PC-9 (cell line): ENCODE results near the gene FYN. TPM values are rescaled to one million over a fixed set of nuclear protein-coding genes. Genes with fewer than 3 reads are reported as not detected.

Experiments
- BruUV-seq: library from RNA; stranded (reverse); fragments of 400-500 nt; replicated peaks from 2 replicates; lab custom pipeline; 2021; lab: Mats Ljungman, UMichigan
- CTCF ChIA-PET: fragments of 300-600 bp; sonication (Branson Sonifier 250); formaldehyde crosslinking; loops from one replicate; lab custom pipeline; 2022; ENCODE audit warnings: antibody characterized with exemption; lab: Charles Lee
- POLR2A ChIA-PET: fragments of 300-600 bp; sonication (Branson Sonifier 250); formaldehyde crosslinking; loops from one replicate; lab custom pipeline; 2022; ENCODE audit warnings: antibody characterized with exemption; ENCODE audit not compliant: unreplicated experiment; lab: Charles Lee
- DNase-seq, 2 experiments: peaks; one replicate each; pipeline versions ENCODE4 v3.0.0 to v3.0.0-alpha.2; 2015 to 2022; ENCODE audit warnings: mixed read lengths in 1 of 2
- H2AFZ ChIP-seq: fragments of 200-600 bp; sonication (generic); 2 replicates; pipeline ENCODE4 v1.8.1; 2017; ENCODE audit warnings: antibody characterized with exemption
- H3F3A ChIP-seq: fragments of 200-600 bp; sonication (generic); 2 replicates; pipeline ENCODE4 v1.8.1; 2017; ENCODE audit warnings: antibody characterized with exemption, mild to moderate bottlenecking, low read depth; ENCODE audit not compliant: insufficient read depth
- H3K27ac ChIP-seq: fragments of 200-600 bp; sonication (generic); 2 replicates; pipeline ENCODE4 v1.6.1; 2016; ENCODE audit warnings: mixed run types
- H3K27me3 ChIP-seq: fragments of 200-600 bp; sonication (generic); 2 replicates; pipeline ENCODE4 v1.6.1; 2016; ENCODE audit warnings: low read depth, mixed run types; ENCODE audit not compliant: insufficient read depth
- H3K36me3 ChIP-seq: fragments of 200-600 bp; sonication (generic); 2 replicates; pipeline ENCODE4 v1.6.1; 2016; ENCODE audit warnings: low read depth, mixed run types
- H3K4me1 ChIP-seq: fragments of 200-600 bp; sonication (generic); replicated peaks from 2 replicates; pipeline ENCODE4 v1.6.1; 2016; ENCODE audit warnings: mixed run types; ENCODE audit not compliant: insufficient read depth
- H3K4me2 ChIP-seq: fragments of 200-600 bp; sonication (generic); 2 replicates; pipeline ENCODE4 v1.6.1; 2017; ENCODE audit warnings: mixed run types
- H3K4me3 ChIP-seq: fragments of 200-600 bp; sonication (generic); 2 replicates; pipeline ENCODE4 v1.6.1; 2016; ENCODE audit warnings: mixed run types
- H3K79me2 ChIP-seq: fragments of 200-600 bp; sonication (generic); 2 replicates; pipeline ENCODE4 v1.6.1; 2017; ENCODE audit warnings: low read depth, mixed run types
- H3K9me2 ChIP-seq: fragments of 200-600 bp; sonication (generic); 2 replicates; pipeline ENCODE4 v1.8.1; 2017; ENCODE audit warnings: mild to moderate bottlenecking; ENCODE audit not compliant: insufficient read depth
- H3K9me3 ChIP-seq: fragments of 200-600 bp; sonication (generic); 2 replicates; pipeline ENCODE4 v1.8.1; 2016; ENCODE audit warnings: low read depth; ENCODE audit not compliant: insufficient read depth
- H4K20me1 ChIP-seq: fragments of 200-600 bp; sonication (generic); 2 replicates; pipeline ENCODE4 v1.8.1; 2017; ENCODE audit not compliant: insufficient read depth
- EZH2 ChIP-seq: fragments of 200-600 bp; sonication (generic); IDR thresholded peaks from 2 replicates; pipeline ENCODE4 v1.8.0; 2017; ENCODE audit warnings: antibody characterized with exemption, low read depth
- intact Hi-C: fragments of 100-400 bp; cut with micrococcal nuclease; formaldehyde crosslinking; loops from one replicate; pipeline ENCODE4 v1.10.0; 2022; ENCODE audit not compliant: unreplicated experiment
- total RNA-seq: library from RNA; stranded (reverse); gene quantifications from 2 replicates; pipeline ENCODE4 v1.2.3, GENCODE V29; 2021
- TF ChIP-seq, protein P1 (sequence below): fragments of 200-600 bp; sonication (generic); conservative IDR thresholded peaks from 2 replicates; pipeline ENCODE4 v1.6.1; 2017; ENCODE audit warnings: mixed run types, antibody characterized with exemption, mild to moderate bottlenecking, moderate library complexity

The FYN gene
- total RNA-seq, 1 experiment from 2014 or later: 53.3 TPM

DNA sequence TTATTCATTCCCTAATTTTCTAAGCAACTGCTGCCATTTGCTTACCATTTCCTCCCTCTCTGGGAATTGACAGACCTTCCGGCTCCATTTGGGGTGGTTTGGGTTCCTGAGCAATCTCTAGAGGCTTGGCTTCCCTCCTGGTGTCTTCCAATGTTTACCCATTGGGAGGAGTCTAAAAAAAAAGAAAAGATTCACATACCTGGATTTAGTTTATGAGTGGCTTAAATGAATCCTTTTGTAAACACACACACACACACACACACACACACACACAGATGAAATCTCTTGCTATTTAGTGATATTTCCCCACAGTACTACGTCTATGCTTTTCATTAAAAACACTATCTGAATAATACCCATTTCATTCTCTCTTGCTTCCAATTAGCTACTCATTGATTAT is 219.3 kb downstream of the FYN start:
- no peak for DNase-seq
- BruUV-seq: no TSS peak
- Histone ChIP-seq H4K20me1 (no peaks in the 10 kb centered on the region), H3K4me3 (no peak overlapping the region), H3K9me2 (no peaks in the 10 kb centered on the region), H3K4me2 (no peak overlapping the region), H3F3A (peaks cover 12% of the 10 kb centered on the region), H2AFZ (no peak overlapping the region), H3K27me3 (no peaks in the 10 kb centered on the region), H3K9me3 (no peaks in the 10 kb centered on the region), H3K79me2 (no peaks in the 10 kb centered on the region), H3K4me1 (peaks cover 10% of the 10 kb centered on the region; the same call in 1 of the 2 replicates), H3K27ac (no peak overlapping the region), H3K36me3 (no peaks in the 10 kb centered on the region)
- ChIA-PET POLR2A (no interaction called here), CTCF (no interaction called here)
- intact Hi-C loops: no loop called here
- TF ChIP-seq, protein P1, sequence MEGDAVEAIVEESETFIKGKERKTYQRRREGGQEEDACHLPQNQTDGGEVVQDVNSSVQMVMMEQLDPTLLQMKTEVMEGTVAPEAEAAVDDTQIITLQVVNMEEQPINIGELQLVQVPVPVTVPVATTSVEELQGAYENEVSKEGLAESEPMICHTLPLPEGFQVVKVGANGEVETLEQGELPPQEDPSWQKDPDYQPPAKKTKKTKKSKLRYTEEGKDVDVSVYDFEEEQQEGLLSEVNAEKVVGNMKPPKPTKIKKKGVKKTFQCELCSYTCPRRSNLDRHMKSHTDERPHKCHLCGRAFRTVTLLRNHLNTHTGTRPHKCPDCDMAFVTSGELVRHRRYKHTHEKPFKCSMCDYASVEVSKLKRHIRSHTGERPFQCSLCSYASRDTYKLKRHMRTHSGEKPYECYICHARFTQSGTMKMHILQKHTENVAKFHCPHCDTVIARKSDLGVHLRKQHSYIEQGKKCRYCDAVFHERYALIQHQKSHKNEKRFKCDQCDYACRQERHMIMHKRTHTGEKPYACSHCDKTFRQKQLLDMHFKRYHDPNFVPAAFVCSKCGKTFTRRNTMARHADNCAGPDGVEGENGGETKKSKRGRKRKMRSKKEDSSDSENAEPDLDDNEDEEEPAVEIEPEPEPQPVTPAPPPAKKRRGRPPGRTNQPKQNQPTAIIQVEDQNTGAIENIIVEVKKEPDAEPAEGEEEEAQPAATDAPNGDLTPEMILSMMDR: no peak
- TF ChIP-seq EZH2: no peak

- intact Hi-C loops: no loop called here
- H3K4me3 ChIP-seq: no peak overlapping the region
- H3K27me3 ChIP-seq: no peaks in the 10 kb centered on the region
- TF ChIP-seq, protein P1: no peak
- TF ChIP-seq EZH2: no peak
- H4K20me1 ChIP-seq: no peaks in the 10 kb centered on the region
- no TSS peak for BruUV-seq
- no peak overlapping the region for H3K4me2 ChIP-seq
- H3K36me3 ChIP-seq: no peaks in the 10 kb centered on the region
- ChIA-PET CTCF (no interaction called here), POLR2A (no interaction called here)
- no peaks in the 10 kb centered on the region for H3K9me3 ChIP-seq
- H3K27ac ChIP-seq: no peak overlapping the region
- H3F3A ChIP-seq: peaks cover 8% of the 10 kb centered on the region
- no peak overlapping the region for H2AFZ ChIP-seq
- H3K79me2 ChIP-seq: no peaks in the 10 kb centered on the region
- H3K9me2 ChIP-seq: no peaks in the 10 kb centered on the region
- no peak for DNase-seq
- H3K4me1 ChIP-seq: peaks cover 10% of the 10 kb centered on the region; the same call in 1 of the 2 replicates
Observed at GRCh38 chr6:111653434-111653833, 219.8 kb downstream of the FYN start.

GRCh38 chr6:111652156-111652555 is 221.1 kb downstream of the FYN start:
- DNase-seq: no peak
- no peaks in the 10 kb centered on the region for H3K27me3 ChIP-seq
- BruUV-seq: no TSS peak
- TF ChIP-seq EZH2: no peak
- TF ChIP-seq, protein P1: no peak
- H3K9me2 ChIP-seq: no peaks in the 10 kb centered on the region
- ChIA-PET CTCF (no interaction called here), POLR2A (no interaction called here)
- H3K9me3 ChIP-seq: no peaks in the 10 kb centered on the region
- H3K4me3 ChIP-seq: no peak overlapping the region
- no peak overlapping the region for H3K27ac ChIP-seq
- no peak overlapping the region for H3K4me2 ChIP-seq
- H2AFZ ChIP-seq: no peak overlapping the region
- intact Hi-C loops: no loop called here
- peaks cover 6% of the 10 kb centered on the region; the same call in 1 of the 2 replicates for H3K4me1 ChIP-seq
- no peaks in the 10 kb centered on the region for H3K79me2 ChIP-seq
- no peaks in the 10 kb centered on the region for H4K20me1 ChIP-seq
- no peaks in the 10 kb centered on the region for H3K36me3 ChIP-seq
- 0 out of 2 replicates have a peak, but pooled peaks cover 2% of the 10 kb centered on the region for H3F3A ChIP-seq
